ENCODE results near the gene FAM20C. TPM values are rescaled to one million over a fixed set of nuclear protein-coding genes. Genes with fewer than 3 reads are reported as not detected.
A peak's percentile ranks its signal among the peaks of the same experiment; 100 is the strongest.

FAM20C gene
- total RNA-seq, 1 donor: 16.8 TPM

- no peak for DNase-seq (ENCODE audit: low read depth)
- peak; percentile 17 for TF ChIP-seq CTCF (IDR thresholded peaks at IDR 0.05; ENCODE audit: insufficient read depth, low read depth, low read length)
- H3K4me3 ChIP-seq (ENCODE audit: low read depth, low read length): no peak overlapping the region
These were observed 15.2 kb downstream of the FAM20C start for GRCh38 chr7:207418-208129.

GRCh38 chr7:208130-208673, 15.8 kb downstream of the FAM20C start:
- no peak for DNase-seq (ENCODE audit: low read depth)
- no peak overlapping the region for H3K4me3 ChIP-seq (ENCODE audit: low read depth, low read length)
- no peak for TF ChIP-seq CTCF (IDR thresholded peaks at IDR 0.05; ENCODE audit: insufficient read depth, low read depth, low read length)

- DNase-seq (ENCODE audit: low read depth): no peak
- no peak overlapping the region for H3K4me3 ChIP-seq (ENCODE audit: low read depth, low read length)
- TF ChIP-seq CTCF (IDR thresholded peaks at IDR 0.05; ENCODE audit: insufficient read depth, low read depth, low read length): no peak
These were observed 16.4 kb downstream of the FAM20C start for GRCh38 chr7:208816-209215.

- no peak overlapping the region for H3K4me3 ChIP-seq (ENCODE audit: low read depth, low read length)
- no peak for DNase-seq (ENCODE audit: low read depth)
- TF ChIP-seq CTCF (IDR thresholded peaks at IDR 0.05; ENCODE audit: insufficient read depth, low read depth, low read length): no peak
These were observed 17.0 kb downstream of the FAM20C start for GRCh38 chr7:209416-209815.

- DNase-seq (ENCODE audit: low read depth): peak; percentile 30
- TF ChIP-seq CTCF (IDR thresholded peaks at IDR 0.05; ENCODE audit: insufficient read depth, low read depth, low read length): no peak
- H3K4me3 ChIP-seq (ENCODE audit: low read depth, low read length): no peak overlapping the region
These were observed 17.5 kb downstream of the FAM20C start for GRCh38 chr7:209906-210305.

GRCh38 chr7:210401-210925, 18.1 kb downstream of the FAM20C start:
- no peak overlapping the region for H3K4me3 ChIP-seq (ENCODE audit: low read depth, low read length)
- TF ChIP-seq CTCF (IDR thresholded peaks at IDR 0.05; ENCODE audit: insufficient read depth, low read depth, low read length): no peak
- no peak for DNase-seq (ENCODE audit: low read depth)
